Astrocyte (in vitro differentiated cells and primary cell): ENCODE data around the gene CHCHD6. TPM values are rescaled to one million over a fixed set of nuclear protein-coding genes. Genes with fewer than 3 reads are reported as not detected.

Experiments
- DNase-seq: peaks from one replicate; pipeline ENCODE4 v3.0.0-alpha.2; 2010; ENCODE audit warnings: low read depth
- FAIRE-seq: peaks from 2 replicates; lab custom pipeline; 2011; peaks lifted over from hg19 to GRCh38; lab: Jason Lieb, UNC
- H2AFZ ChIP-seq: 2 replicates; pipeline ENCODE4 v1.6.0; 2012; ENCODE audit warnings: low read depth, low read length, inconsistent platforms
- H3K27ac ChIP-seq: 2 replicates; pipeline ENCODE4 v1.5.1; 2011; ENCODE audit warnings: low read depth, low read length, inconsistent platforms
- H3K27me3 ChIP-seq: 2 replicates; pipeline ENCODE4 v1.6.0; 2011; ENCODE audit warnings: low read length, inconsistent platforms; ENCODE audit not compliant: insufficient read depth
- H3K36me3 ChIP-seq: 2 replicates; pipeline ENCODE4 v1.5.1; 2011; ENCODE audit warnings: low read length, inconsistent platforms; ENCODE audit not compliant: insufficient read depth
- H3K4me1 ChIP-seq: 2 replicates; pipeline ENCODE4 v1.5.1; 2011; ENCODE audit warnings: low read length, inconsistent platforms; ENCODE audit not compliant: insufficient read depth
- H3K4me2 ChIP-seq: 2 replicates; pipeline ENCODE4 v1.6.0; 2012; ENCODE audit warnings: low read length, inconsistent platforms
- H3K4me3 ChIP-seq: 2 replicates; pipeline ENCODE4 v1.5.1; 2011; ENCODE audit warnings: low read depth, mild to moderate bottlenecking, low read length, inconsistent platforms; ENCODE audit not compliant: insufficient read depth
- H3K79me2 ChIP-seq: 2 replicates; pipeline ENCODE4 v1.6.0; 2012; ENCODE audit warnings: mild to moderate bottlenecking, low read length, inconsistent platforms; ENCODE audit not compliant: insufficient read depth
- H3K9ac ChIP-seq: 2 replicates; pipeline ENCODE4 v1.6.0; 2012; ENCODE audit warnings: mild to moderate bottlenecking, low read length, inconsistent platforms
- H3K9me3 ChIP-seq: 2 replicates; pipeline ENCODE4 v1.5.1; 2012; ENCODE audit warnings: low read depth, mild to moderate bottlenecking, low read length, inconsistent platforms; ENCODE audit not compliant: insufficient read depth
- H4K20me1 ChIP-seq: 2 replicates; pipeline ENCODE4 v1.6.0; 2012; ENCODE audit warnings: low read length, inconsistent platforms; ENCODE audit not compliant: insufficient read depth
- H3K27ac Mint-ChIP-seq: one replicate; pipeline ENCODE4 v1.8.0; 2021; ENCODE audit warnings: mild to moderate bottlenecking, mixed read lengths; ENCODE audit not compliant: unreplicated experiment
- H3K27me3 Mint-ChIP-seq: one replicate; pipeline ENCODE4 v1.8.0; 2021; ENCODE audit warnings: low read depth, mixed read lengths; ENCODE audit not compliant: unreplicated experiment
- H3K36me3 Mint-ChIP-seq: one replicate; pipeline ENCODE4 v1.8.0; 2021; ENCODE audit warnings: low read depth, mixed read lengths; ENCODE audit not compliant: unreplicated experiment
- H3K4me1 Mint-ChIP-seq: one replicate; pipeline ENCODE4 v1.8.0; 2021; ENCODE audit warnings: low read depth, mixed read lengths; ENCODE audit not compliant: unreplicated experiment
- H3K4me3 Mint-ChIP-seq: one replicate; pipeline ENCODE4 v1.8.0; 2021; ENCODE audit warnings: mild to moderate bottlenecking, moderate library complexity, mixed read lengths; ENCODE audit not compliant: unreplicated experiment
- H3K9me3 Mint-ChIP-seq: one replicate; pipeline ENCODE4 v1.8.0; 2021; ENCODE audit warnings: mild to moderate bottlenecking, mixed read lengths; ENCODE audit not compliant: unreplicated experiment
- CTCF ChIP-seq: IDR thresholded peaks from 2 replicates; pipeline ENCODE4 v1.5.1; 2011; ENCODE audit warnings: low read depth, mild to moderate bottlenecking, inconsistent platforms, low read length, moderate library complexity; ENCODE audit not compliant: insufficient read depth
- EZH2 ChIP-seq: IDR thresholded peaks from 2 replicates; pipeline ENCODE4 v1.6.1; 2012; ENCODE audit warnings: mild to moderate bottlenecking, low read length, inconsistent platforms; ENCODE audit not compliant: insufficient read depth
- total RNA-seq: library from RNA; stranded (reverse); gene quantifications from 2 replicates; pipeline ENCODE4 v1.2.1, GENCODE V29; 2021

CHCHD6 gene
- total RNA-seq, 1 donor from 2014 or later = 21.1 TPM

- Mint-ChIP-seq H3K4me3 (no peak overlapping the region), H3K27ac (no peak overlapping the region)
Observed at GRCh38 chr3:126749931-126750755, 46.1 kb downstream of the CHCHD6 start.

GRCh38 chr3:126750756-126751121 is 46.7 kb downstream of the CHCHD6 start:
- Mint-ChIP-seq H3K4me3 (peak overlapping the region; percentile 63), H3K27me3 (peaks cover 11% of the 10 kb centered on the region), H3K4me1 (peaks cover 40% of the 10 kb centered on the region), H3K9me3 (peaks cover 2% of the 10 kb centered on the region), H3K27ac (peak overlapping the region; percentile 78), H3K36me3 (peaks cover 16% of the 10 kb centered on the region)
- Histone ChIP-seq H3K36me3 (no peaks in the 10 kb centered on the region), H3K4me1 (peaks cover 29% of the 10 kb centered on the region), H3K9ac (no peak overlapping the region), H2AFZ (no peak overlapping the region), H3K4me2 (no peak overlapping the region), H4K20me1 (peaks cover 6% of the 10 kb centered on the region), H3K9me3 (no peaks in the 10 kb centered on the region), H3K27ac (no peak overlapping the region), H3K79me2 (no peaks in the 10 kb centered on the region), H3K4me3 (no peak overlapping the region), H3K27me3 (no peaks in the 10 kb centered on the region)
- no peak for FAIRE-seq
- TF ChIP-seq EZH2 = no peak
- TF ChIP-seq CTCF = no peak
- DNase-seq = no peak

More at GRCh38 chr3:126749931-126750755, 46.1 kb downstream of the CHCHD6 start:
- Histone ChIP-seq H3K79me2 (no peaks in the 10 kb centered on the region), H3K9ac (no peak overlapping the region), H2AFZ (no peak overlapping the region), H3K4me3 (no peak overlapping the region), H4K20me1 (peaks cover 7% of the 10 kb centered on the region), H3K27ac (no peak overlapping the region), H3K36me3 (no peaks in the 10 kb centered on the region), H3K4me1 (peaks cover 29% of the 10 kb centered on the region), H3K9me3 (no peaks in the 10 kb centered on the region), H3K4me2 (no peak overlapping the region), H3K27me3 (no peaks in the 10 kb centered on the region)
- DNase-seq (no peak), FAIRE-seq (no peak)
- TF ChIP-seq CTCF (no peak), EZH2 (no peak)
- peaks cover 42% of the 10 kb centered on the region for H3K4me1 Mint-ChIP-seq
- H3K27me3 Mint-ChIP-seq = peaks cover 11% of the 10 kb centered on the region
- peaks cover 2% of the 10 kb centered on the region for H3K9me3 Mint-ChIP-seq
- H3K36me3 Mint-ChIP-seq = peaks cover 16% of the 10 kb centered on the region

GRCh38 chr3:126751611-126752302 is 47.7 kb downstream of the CHCHD6 start:
- Histone ChIP-seq H3K4me1 (peaks cover 19% of the 10 kb centered on the region), H3K4me3 (no peak overlapping the region), H3K4me2 (no peak overlapping the region), H3K36me3 (no peaks in the 10 kb centered on the region), H3K27ac (no peak overlapping the region), H3K79me2 (no peaks in the 10 kb centered on the region), H4K20me1 (no peaks in the 10 kb centered on the region), H3K9me3 (no peaks in the 10 kb centered on the region), H2AFZ (no peak overlapping the region), H3K9ac (no peak overlapping the region), H3K27me3 (no peaks in the 10 kb centered on the region)
- Mint-ChIP-seq H3K9me3 (peaks cover 2% of the 10 kb centered on the region), H3K4me1 (peaks cover 31% of the 10 kb centered on the region), H3K36me3 (peaks cover 16% of the 10 kb centered on the region), H3K27me3 (peaks cover 14% of the 10 kb centered on the region), H3K27ac (no peak overlapping the region), H3K4me3 (peak overlapping the region; percentile 34)
- TF ChIP-seq EZH2 (no peak), CTCF (no peak)
- FAIRE-seq = no peak
- no peak for DNase-seq
